ENCODE results near the gene OR8S1. TPM values are rescaled to one million over a fixed set of nuclear protein-coding genes. Genes with fewer than 3 reads are reported as not detected.
A peak's percentile ranks its signal among the peaks of the same experiment; 100 is the strongest.
"Not testable (repeated sequence)": the region's sequence is repeated elsewhere in the genome, so short reads cannot be mapped to it uniquely, and the experiment has no call there.

Gene OR8S1
- total RNA-seq, 1 experiment from 2014 or later = not detected

GRCh38 chr12:48545833-48546469 is 20.5 kb downstream of the OR8S1 start:
- Mint-ChIP-seq H3K36me3 (ENCODE audit: insufficient read depth, unreplicated experiment) (no peaks in the 10 kb centered on the region), H3K4me1 (ENCODE audit: low read depth, unreplicated experiment) (no peaks in the 10 kb centered on the region), H3K27me3 (ENCODE audit: insufficient read depth, unreplicated experiment) (peaks cover 15% of the 10 kb centered on the region), H3K4me3 (ENCODE audit: unreplicated experiment) (no peak overlapping the region), H3K27ac (ENCODE audit: unreplicated experiment) (no peak overlapping the region), H3K9me3 (ENCODE audit: unreplicated experiment) (no peaks in the 10 kb centered on the region)
- H3K36me3 ChIP-seq (ENCODE audit: control insufficient read depth, insufficient read depth, low read length) = no peaks in the 10 kb centered on the region
- no peaks in the 10 kb centered on the region for H3K9me3 ChIP-seq
- no peaks in the 10 kb centered on the region for H3K4me1 ChIP-seq
- no peak overlapping the region for H3K4me3 ChIP-seq (ENCODE audit: low read depth, low read length)
- POLR2A ChIA-PET = no interaction called here
- no TSS peak for BruUV-seq (replicated peaks)
- no peaks in the 10 kb centered on the region for H3K27me3 ChIP-seq (replicated peaks; ENCODE audit: control insufficient read depth, insufficient read depth, low read length)
- DNase-seq = no peak
- TF ChIP-seq CTCF (IDR thresholded peaks at IDR 0.05; ENCODE audit: insufficient read depth in 1 of 2, low read depth in 1 of 2, low read length in 1 of 2, severe bottlenecking in 1 of 2, unreplicated experiment in 1 of 2) = no peak
- intact Hi-C loops (cut with micrococcal nuclease; ENCODE audit: unreplicated experiment) = no loop called here
- CTCF ChIA-PET = no interaction called here

- H3K36me3 ChIP-seq (ENCODE audit: control insufficient read depth, insufficient read depth, low read length); H3K4me3 Mint-ChIP-seq (ENCODE audit: unreplicated experiment); H3K27me3 ChIP-seq (replicated peaks; ENCODE audit: control insufficient read depth, insufficient read depth, low read length); DNase-seq; BruUV-seq (replicated peaks); H3K4me1 Mint-ChIP-seq (ENCODE audit: low read depth, unreplicated experiment); POLR2A ChIA-PET; H3K27ac Mint-ChIP-seq (ENCODE audit: unreplicated experiment); CTCF ChIA-PET; H3K9me3 ChIP-seq; intact Hi-C loops (cut with micrococcal nuclease; ENCODE audit: unreplicated experiment); H3K4me1 ChIP-seq; H3K9me3 Mint-ChIP-seq (ENCODE audit: unreplicated experiment); H3K36me3 Mint-ChIP-seq (ENCODE audit: insufficient read depth, unreplicated experiment); H3K4me3 ChIP-seq (ENCODE audit: low read depth, low read length): not testable (repeated sequence)
- peaks cover 15% of the 10 kb centered on the region for H3K27me3 Mint-ChIP-seq (ENCODE audit: insufficient read depth, unreplicated experiment)
Observed at GRCh38 chr12:48547012-48547411, 21.6 kb downstream of the OR8S1 start.

- H3K4me3 ChIP-seq (ENCODE audit: low read depth, low read length); H3K4me3 Mint-ChIP-seq (ENCODE audit: unreplicated experiment); DNase-seq; H3K27me3 ChIP-seq (replicated peaks; ENCODE audit: control insufficient read depth, insufficient read depth, low read length); H3K36me3 ChIP-seq (ENCODE audit: control insufficient read depth, insufficient read depth, low read length); intact Hi-C loops (cut with micrococcal nuclease; ENCODE audit: unreplicated experiment); H3K4me1 ChIP-seq; CTCF ChIA-PET; H3K36me3 Mint-ChIP-seq (ENCODE audit: insufficient read depth, unreplicated experiment); H3K9me3 Mint-ChIP-seq (ENCODE audit: unreplicated experiment); BruUV-seq (replicated peaks); H3K9me3 ChIP-seq; H3K4me1 Mint-ChIP-seq (ENCODE audit: low read depth, unreplicated experiment); POLR2A ChIA-PET; H3K27me3 Mint-ChIP-seq (ENCODE audit: insufficient read depth, unreplicated experiment); H3K27ac Mint-ChIP-seq (ENCODE audit: unreplicated experiment): not testable (repeated sequence)
Observed at GRCh38 chr12:48551636-48552035, 26.2 kb downstream of the OR8S1 start.

GRCh38 chr12:48553666-48554343 is 28.4 kb downstream of the OR8S1 start:
- H3K4me1 ChIP-seq; H3K4me1 Mint-ChIP-seq (ENCODE audit: low read depth, unreplicated experiment); POLR2A ChIA-PET; H3K36me3 ChIP-seq (ENCODE audit: control insufficient read depth, insufficient read depth, low read length); H3K9me3 ChIP-seq; H3K27me3 ChIP-seq (replicated peaks; ENCODE audit: control insufficient read depth, insufficient read depth, low read length); H3K4me3 ChIP-seq (ENCODE audit: low read depth, low read length); H3K36me3 Mint-ChIP-seq (ENCODE audit: insufficient read depth, unreplicated experiment); intact Hi-C loops (cut with micrococcal nuclease; ENCODE audit: unreplicated experiment); H3K9me3 Mint-ChIP-seq (ENCODE audit: unreplicated experiment); H3K27me3 Mint-ChIP-seq (ENCODE audit: insufficient read depth, unreplicated experiment); BruUV-seq (replicated peaks); H3K27ac Mint-ChIP-seq (ENCODE audit: unreplicated experiment): not testable (repeated sequence)
- CTCF ChIA-PET = interaction anchor here (0.6 to 1.3 kb wide), 3 partner anchors 11 to 65 kb away, joined by 3 to 7 read pairs (median 3); no protein-coding TSS in a partner anchor
- peak; percentile 60 to 69 for DNase-seq
- H3K4me3 Mint-ChIP-seq (ENCODE audit: unreplicated experiment) = peak overlapping the region; percentile 44

Data from Caco-2 (cell line).